ENCODE measurements around the gene LAMP2.
"Not testable (repeated sequence)": the region's sequence is repeated elsewhere in the genome, so short reads cannot be mapped to it uniquely, and the experiment has no call there.

Gene LAMP2

DNA sequence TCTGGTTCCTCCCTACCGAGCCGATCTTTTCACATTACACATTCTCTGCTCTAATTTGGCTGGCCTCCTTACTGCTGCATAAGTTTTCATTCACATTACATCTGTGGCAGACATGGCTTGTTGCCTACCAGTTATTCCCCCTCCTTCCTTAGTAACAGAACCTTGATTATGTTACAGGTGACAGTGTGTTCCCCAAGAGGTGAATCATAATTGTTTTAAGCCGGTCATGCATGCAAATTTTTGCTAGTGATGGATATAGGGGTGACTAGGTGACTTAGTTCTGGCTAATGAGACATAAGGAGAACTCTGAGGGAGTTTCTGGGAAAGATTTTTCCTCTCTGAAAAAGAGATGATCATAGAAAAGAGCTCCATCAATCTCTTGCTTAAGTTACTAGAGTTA, 8.4 kb upstream of the LAMP2 start:
- Histone ChIP-seq H3K36me3 (ENCODE audit: control insufficient read depth, insufficient read depth, low read length) (no peaks in the 10 kb centered on the region), H3K4me1 (ENCODE audit: control insufficient read depth, insufficient read depth, low read length) (no peaks in the 10 kb centered on the region), H3K4me3 (ENCODE audit: low read depth, low read length) (no peak overlapping the region), H3K9ac (ENCODE audit: low read depth, low read length) (no peak overlapping the region), H3K27me3 (ENCODE audit: control insufficient read depth, insufficient read depth, low read length) (no peaks in the 10 kb centered on the region), H3K9me3 (ENCODE audit: control insufficient read depth, insufficient read depth, low read length) (no peaks in the 10 kb centered on the region)

DNA sequence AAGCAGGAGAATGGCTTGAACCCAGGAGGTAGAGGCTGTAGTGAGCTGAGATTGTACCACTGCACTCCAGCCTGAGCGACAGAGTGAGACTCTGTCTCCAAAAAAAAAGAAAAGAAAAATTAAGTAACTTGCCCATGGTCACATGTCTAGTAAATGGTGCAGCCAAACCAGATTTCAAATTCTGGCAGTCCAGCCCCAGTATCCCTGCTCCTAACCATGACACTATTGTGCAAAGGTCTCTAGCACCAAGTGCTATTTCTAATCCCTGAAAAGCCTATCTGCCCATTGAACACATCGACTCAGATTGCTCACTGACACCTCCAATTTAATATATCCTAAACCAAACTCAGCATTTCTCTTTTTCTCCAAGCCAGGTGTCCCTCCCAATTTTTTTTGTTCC, 7.6 kb upstream of the LAMP2 start:
- H3K4me3 ChIP-seq (ENCODE audit: low read depth, low read length) = no peak overlapping the region
- no peaks in the 10 kb centered on the region for H3K9me3 ChIP-seq (ENCODE audit: control insufficient read depth, insufficient read depth, low read length)
- no peak overlapping the region for H3K9ac ChIP-seq (ENCODE audit: low read depth, low read length)
- no peaks in the 10 kb centered on the region for H3K27me3 ChIP-seq (ENCODE audit: control insufficient read depth, insufficient read depth, low read length)
- H3K36me3 ChIP-seq (ENCODE audit: control insufficient read depth, insufficient read depth, low read length) = no peaks in the 10 kb centered on the region
- H3K4me1 ChIP-seq (ENCODE audit: control insufficient read depth, insufficient read depth, low read length) = no peaks in the 10 kb centered on the region

DNA sequence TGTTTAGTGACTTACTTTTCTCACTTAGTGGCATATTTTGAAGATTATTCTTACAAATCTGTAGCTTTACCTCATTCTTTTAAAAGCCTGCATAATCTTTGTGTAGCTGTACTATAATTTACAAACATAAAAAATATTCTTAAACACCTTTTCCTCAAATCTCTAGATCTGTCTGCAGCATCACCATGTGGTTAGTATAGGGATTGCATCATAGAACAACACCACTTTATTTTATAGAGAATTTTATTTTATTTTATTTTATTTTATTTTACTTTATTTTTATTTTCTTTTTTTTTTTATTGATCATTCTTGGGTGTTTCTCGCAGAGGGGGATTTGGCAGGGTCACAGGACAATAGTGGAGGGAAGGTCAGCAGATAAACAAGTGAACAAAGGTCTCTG, 6.4 kb upstream of the LAMP2 start:
- H3K27me3 ChIP-seq (ENCODE audit: control insufficient read depth, insufficient read depth, low read length); H3K9me3 ChIP-seq (ENCODE audit: control insufficient read depth, insufficient read depth, low read length); H3K9ac ChIP-seq (ENCODE audit: low read depth, low read length); H3K36me3 ChIP-seq (ENCODE audit: control insufficient read depth, insufficient read depth, low read length); H3K4me3 ChIP-seq (ENCODE audit: low read depth, low read length); H3K4me1 ChIP-seq (ENCODE audit: control insufficient read depth, insufficient read depth, low read length): not testable (repeated sequence)

DNA sequence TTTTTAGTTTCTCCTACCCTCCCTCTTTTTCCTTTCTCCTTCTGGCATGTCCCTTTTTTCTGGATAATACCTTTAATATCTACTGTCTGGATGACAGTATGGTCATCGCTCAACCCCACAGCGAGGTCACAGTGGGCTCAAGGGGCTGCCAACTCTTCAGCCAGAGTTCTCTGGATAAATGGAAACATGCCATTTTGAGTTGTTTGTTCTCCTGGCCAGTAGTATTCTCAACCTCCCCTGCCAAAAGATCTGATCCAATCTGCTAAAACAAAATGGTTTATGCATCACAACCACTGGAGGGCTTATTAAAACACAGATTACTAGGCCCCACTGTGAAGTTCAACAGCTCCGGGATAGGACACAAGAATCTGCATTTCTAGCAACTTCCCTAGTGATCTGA, 5.0 kb upstream of the LAMP2 start:
- Histone ChIP-seq H3K27me3 (ENCODE audit: control insufficient read depth, insufficient read depth, low read length) (no peaks in the 10 kb centered on the region), H3K9ac (ENCODE audit: low read depth, low read length) (no peak overlapping the region), H3K36me3 (ENCODE audit: control insufficient read depth, insufficient read depth, low read length) (no peaks in the 10 kb centered on the region), H3K4me3 (ENCODE audit: low read depth, low read length) (no peak overlapping the region), H3K4me1 (ENCODE audit: control insufficient read depth, insufficient read depth, low read length) (no peaks in the 10 kb centered on the region), H3K9me3 (ENCODE audit: control insufficient read depth, insufficient read depth, low read length) (no peaks in the 10 kb centered on the region)

DNA sequence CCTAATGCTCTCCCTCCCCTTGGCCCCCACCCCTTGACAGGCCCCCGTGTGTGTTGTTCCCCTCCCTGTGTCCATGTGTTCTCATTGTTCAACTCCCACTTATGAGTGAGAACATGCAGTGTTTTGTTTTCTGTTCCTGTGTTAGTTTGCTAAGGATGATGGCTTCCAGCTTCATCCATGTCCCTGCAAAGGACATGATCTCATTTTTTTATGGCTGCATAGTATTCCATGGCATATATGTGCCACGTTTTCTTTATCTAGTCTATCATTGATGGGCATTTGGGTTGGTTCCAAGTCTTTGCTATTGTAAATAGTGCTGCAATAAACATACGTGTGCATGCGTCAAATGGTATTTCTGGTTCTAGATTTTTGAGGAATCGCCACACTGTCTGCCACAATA, 561 bp upstream of the LAMP2 start:
- H3K9ac ChIP-seq (ENCODE audit: low read depth, low read length) = not testable (repeated sequence)

DNA sequence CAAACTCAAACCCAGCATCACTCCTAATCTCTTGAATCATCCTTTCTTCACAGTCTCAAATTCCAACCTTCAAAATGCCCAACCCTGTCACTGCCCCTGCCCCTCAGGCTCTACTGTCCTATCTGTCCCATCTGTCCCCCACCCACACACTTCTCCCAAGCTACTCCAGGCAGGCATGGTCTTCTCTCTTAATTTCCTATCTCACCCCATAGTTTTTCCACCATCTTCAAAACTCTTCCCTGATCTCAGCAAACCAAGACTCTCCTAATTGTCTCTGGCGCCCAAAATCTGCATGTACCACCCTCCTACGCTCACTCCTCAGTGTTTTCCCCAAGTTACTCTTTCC, 644 bp downstream of the LAMP2 start:
- H3K9me3 ChIP-seq (ENCODE audit: control insufficient read depth, insufficient read depth, low read length) = no peaks in the 10 kb centered on the region
- no peaks in the 10 kb centered on the region for H3K27me3 ChIP-seq (ENCODE audit: control insufficient read depth, insufficient read depth, low read length)
- H3K4me3 ChIP-seq (ENCODE audit: low read depth, low read length) = peak overlapping the region; percentile 73
- H3K9ac ChIP-seq (ENCODE audit: low read depth, low read length) = peak overlapping the region; percentile 67
- H3K4me1 ChIP-seq (ENCODE audit: control insufficient read depth, insufficient read depth, low read length) = no peaks in the 10 kb centered on the region
- no peaks in the 10 kb centered on the region for H3K36me3 ChIP-seq (ENCODE audit: control insufficient read depth, insufficient read depth, low read length)

More for the DNA sequence above, 561 bp upstream of the LAMP2 start:
- not testable (repeated sequence) for H3K4me1 ChIP-seq (ENCODE audit: control insufficient read depth, insufficient read depth, low read length); H3K4me3 ChIP-seq (ENCODE audit: low read depth, low read length); H3K9me3 ChIP-seq (ENCODE audit: control insufficient read depth, insufficient read depth, low read length); H3K27me3 ChIP-seq (ENCODE audit: control insufficient read depth, insufficient read depth, low read length); H3K36me3 ChIP-seq (ENCODE audit: control insufficient read depth, insufficient read depth, low read length)

DNA sequence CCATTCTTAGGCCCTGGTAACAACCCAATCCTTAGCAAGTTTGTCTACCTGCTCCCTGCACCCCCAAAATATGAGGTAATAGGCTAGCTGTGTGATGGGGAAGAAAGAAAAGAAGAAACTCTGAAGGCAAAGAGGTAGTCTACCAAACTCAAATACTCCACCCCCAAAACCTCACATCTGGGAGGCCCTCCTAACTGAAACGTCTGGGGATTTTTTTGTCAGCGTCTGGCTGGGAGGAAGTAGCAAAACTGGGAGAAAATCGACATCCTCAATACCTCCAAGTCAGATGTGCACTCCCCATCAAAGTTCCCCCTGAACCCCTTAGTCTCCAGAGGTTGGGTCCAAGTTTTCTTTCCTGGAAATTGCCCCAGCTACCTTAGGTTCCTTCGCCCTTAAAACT, 1.0 kb downstream of the LAMP2 start:
- H3K4me3 ChIP-seq (ENCODE audit: low read depth, low read length) = peak overlapping the region; percentile 73
- no peaks in the 10 kb centered on the region for H3K4me1 ChIP-seq (ENCODE audit: control insufficient read depth, insufficient read depth, low read length)
- H3K9me3 ChIP-seq (ENCODE audit: control insufficient read depth, insufficient read depth, low read length) = no peaks in the 10 kb centered on the region
- no peaks in the 10 kb centered on the region for H3K27me3 ChIP-seq (ENCODE audit: control insufficient read depth, insufficient read depth, low read length)
- peak overlapping the region; percentile 67 for H3K9ac ChIP-seq (ENCODE audit: low read depth, low read length)
- H3K36me3 ChIP-seq (ENCODE audit: control insufficient read depth, insufficient read depth, low read length) = no peaks in the 10 kb centered on the region

DNA sequence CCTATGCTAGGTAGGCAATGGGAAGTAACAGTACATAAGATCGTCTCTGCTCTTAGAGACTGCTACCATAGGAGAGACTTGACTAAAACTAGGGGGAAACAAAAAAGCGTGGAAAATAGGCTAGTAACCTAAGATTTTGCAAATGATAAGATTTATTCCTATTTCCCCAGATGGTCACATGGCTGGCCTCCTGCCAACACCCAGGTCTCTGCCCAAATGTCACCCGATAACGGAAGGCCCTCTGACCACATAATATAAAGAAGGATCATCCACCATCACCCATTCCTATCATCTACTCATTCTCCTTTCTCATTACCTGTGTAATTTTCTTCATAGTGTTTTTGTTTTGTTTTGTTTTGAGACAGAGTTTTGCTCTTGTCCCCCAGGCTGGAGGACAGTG, 4.7 kb downstream of the LAMP2 start:
- Histone ChIP-seq H3K9me3 (ENCODE audit: control insufficient read depth, insufficient read depth, low read length) (no peaks in the 10 kb centered on the region), H3K27me3 (ENCODE audit: control insufficient read depth, insufficient read depth, low read length) (no peaks in the 10 kb centered on the region), H3K36me3 (ENCODE audit: control insufficient read depth, insufficient read depth, low read length) (no peaks in the 10 kb centered on the region), H3K9ac (ENCODE audit: low read depth, low read length) (no peak overlapping the region), H3K4me1 (ENCODE audit: control insufficient read depth, insufficient read depth, low read length) (no peaks in the 10 kb centered on the region), H3K4me3 (ENCODE audit: low read depth, low read length) (no peak overlapping the region)

DNA sequence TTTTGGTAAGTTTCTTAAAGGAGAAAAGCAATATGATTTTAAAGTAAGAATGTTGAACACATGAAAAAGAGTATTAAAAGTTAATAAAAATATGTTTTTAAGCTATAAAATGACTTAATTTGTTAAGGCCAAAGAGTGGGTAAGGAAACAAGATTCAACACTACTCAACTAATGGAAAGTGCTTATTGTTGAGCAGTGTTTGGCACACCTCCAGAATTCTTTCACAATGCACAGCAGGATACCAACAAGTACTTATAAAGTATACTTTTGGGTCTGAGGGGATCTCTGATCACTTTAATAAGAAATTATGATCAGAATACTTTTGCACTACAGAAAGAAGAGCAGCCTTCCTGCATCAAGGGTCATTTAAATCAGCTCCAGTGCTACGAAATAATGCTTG, 5.9 kb downstream of the LAMP2 start:
- Histone ChIP-seq H3K4me1 (ENCODE audit: control insufficient read depth, insufficient read depth, low read length) (no peaks in the 10 kb centered on the region), H3K36me3 (ENCODE audit: control insufficient read depth, insufficient read depth, low read length) (no peaks in the 10 kb centered on the region), H3K9ac (ENCODE audit: low read depth, low read length) (no peak overlapping the region), H3K4me3 (ENCODE audit: low read depth, low read length) (no peak overlapping the region), H3K9me3 (ENCODE audit: control insufficient read depth, insufficient read depth, low read length) (no peaks in the 10 kb centered on the region), H3K27me3 (ENCODE audit: control insufficient read depth, insufficient read depth, low read length) (no peaks in the 10 kb centered on the region)

DNA sequence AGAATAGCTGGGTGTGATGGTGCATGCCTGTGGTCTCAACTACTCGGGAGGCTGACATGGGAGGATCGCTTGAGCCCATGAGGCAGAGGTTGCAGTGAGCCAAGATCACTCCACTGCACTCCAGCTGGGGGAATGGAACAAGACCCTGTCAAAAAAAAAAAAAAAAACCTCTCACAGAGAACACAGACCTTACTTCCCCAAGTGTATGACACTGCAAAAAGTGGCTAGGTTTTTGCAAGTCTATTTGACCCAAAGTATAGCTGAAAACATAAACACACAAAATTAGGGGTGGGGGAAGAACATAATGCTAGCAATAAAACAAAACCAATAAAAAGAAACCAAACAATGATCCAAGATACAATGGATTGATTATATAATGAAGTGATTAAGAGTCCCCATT, 6.7 kb downstream of the LAMP2 start:
- no peaks in the 10 kb centered on the region for H3K4me1 ChIP-seq (ENCODE audit: control insufficient read depth, insufficient read depth, low read length)
- no peaks in the 10 kb centered on the region for H3K36me3 ChIP-seq (ENCODE audit: control insufficient read depth, insufficient read depth, low read length)
- H3K9ac ChIP-seq (ENCODE audit: low read depth, low read length) = no peak overlapping the region
- H3K27me3 ChIP-seq (ENCODE audit: control insufficient read depth, insufficient read depth, low read length) = no peaks in the 10 kb centered on the region
- no peak overlapping the region for H3K4me3 ChIP-seq (ENCODE audit: low read depth, low read length)
- no peaks in the 10 kb centered on the region for H3K9me3 ChIP-seq (ENCODE audit: control insufficient read depth, insufficient read depth, low read length)

DNA sequence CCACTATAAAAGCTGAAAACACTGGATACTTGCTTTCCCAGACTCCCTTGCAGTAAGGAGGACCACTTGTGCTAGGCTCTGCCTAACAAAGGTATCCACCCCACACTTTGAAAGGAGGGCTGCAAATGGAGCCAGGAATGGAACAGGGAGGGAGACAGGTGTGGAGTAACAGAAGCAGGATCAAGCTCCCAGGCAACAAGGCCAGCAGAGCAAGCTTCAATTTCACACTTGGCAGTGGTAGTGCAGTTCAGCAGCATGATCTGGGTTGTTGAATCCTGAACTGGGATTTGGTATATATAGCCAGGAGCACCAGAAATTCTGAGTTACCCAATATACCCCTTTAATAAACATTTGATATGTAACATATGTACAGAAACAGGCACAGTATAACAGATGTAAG, 9.8 kb downstream of the LAMP2 start:
- Histone ChIP-seq H3K4me3 (ENCODE audit: low read depth, low read length) (no peak overlapping the region), H3K4me1 (ENCODE audit: control insufficient read depth, insufficient read depth, low read length) (no peaks in the 10 kb centered on the region), H3K9ac (ENCODE audit: low read depth, low read length) (no peak overlapping the region), H3K9me3 (ENCODE audit: control insufficient read depth, insufficient read depth, low read length) (no peaks in the 10 kb centered on the region), H3K36me3 (ENCODE audit: control insufficient read depth, insufficient read depth, low read length) (no peaks in the 10 kb centered on the region), H3K27me3 (ENCODE audit: control insufficient read depth, insufficient read depth, low read length) (no peaks in the 10 kb centered on the region)

DNA sequence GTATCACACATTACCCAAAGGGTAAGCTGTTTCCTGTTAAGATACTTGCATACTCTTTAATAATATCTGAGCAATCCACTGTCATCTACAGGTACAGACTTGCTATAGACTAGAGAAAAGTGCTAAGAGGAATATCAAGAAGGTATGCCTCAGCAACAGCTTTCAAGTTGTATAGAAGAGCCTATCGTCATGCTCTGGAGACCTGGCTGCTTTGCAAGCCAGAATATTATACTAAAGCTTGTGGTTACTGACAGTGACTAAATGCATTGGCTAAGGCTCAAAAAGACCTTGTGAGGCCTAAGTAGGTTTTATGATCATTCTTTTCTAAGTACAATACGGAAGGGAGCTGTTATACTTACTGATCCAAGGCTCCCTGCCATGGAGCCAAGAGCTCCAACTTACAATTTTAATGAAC, 11.3 kb downstream of the LAMP2 start:
- H3K9ac ChIP-seq (ENCODE audit: low read depth, low read length) = no peak overlapping the region
- no peaks in the 10 kb centered on the region for H3K4me1 ChIP-seq (ENCODE audit: control insufficient read depth, insufficient read depth, low read length)
- H3K4me3 ChIP-seq (ENCODE audit: low read depth, low read length) = no peak overlapping the region
- H3K36me3 ChIP-seq (ENCODE audit: control insufficient read depth, insufficient read depth, low read length) = no peaks in the 10 kb centered on the region
- no peaks in the 10 kb centered on the region for H3K9me3 ChIP-seq (ENCODE audit: control insufficient read depth, insufficient read depth, low read length)
- no peaks in the 10 kb centered on the region for H3K27me3 ChIP-seq (ENCODE audit: control insufficient read depth, insufficient read depth, low read length)

DNA sequence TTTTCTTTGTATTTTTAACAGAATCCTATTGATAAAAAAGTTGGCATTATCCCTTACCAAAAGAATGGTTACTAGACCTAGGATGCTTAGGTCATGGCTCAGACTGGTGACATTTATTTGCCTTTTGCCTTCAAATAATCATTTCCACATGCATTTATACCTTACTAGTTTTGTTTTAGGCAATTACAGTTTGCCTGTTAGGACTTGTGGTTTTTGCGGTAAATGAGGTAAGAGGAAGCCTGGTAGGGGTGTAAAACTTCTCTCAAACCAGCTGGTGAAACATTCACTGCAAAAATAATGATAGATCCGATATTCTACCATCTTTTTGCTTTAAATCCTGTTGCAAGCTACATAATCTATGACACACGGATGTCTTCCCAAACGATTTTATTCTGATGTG, 12.1 kb downstream of the LAMP2 start:
- Histone ChIP-seq H3K9me3 (ENCODE audit: control insufficient read depth, insufficient read depth, low read length) (no peaks in the 10 kb centered on the region), H3K4me1 (ENCODE audit: control insufficient read depth, insufficient read depth, low read length) (no peaks in the 10 kb centered on the region), H3K27me3 (ENCODE audit: control insufficient read depth, insufficient read depth, low read length) (no peaks in the 10 kb centered on the region), H3K9ac (ENCODE audit: low read depth, low read length) (no peak overlapping the region), H3K4me3 (ENCODE audit: low read depth, low read length) (no peak overlapping the region), H3K36me3 (ENCODE audit: control insufficient read depth, insufficient read depth, low read length) (no peaks in the 10 kb centered on the region)
